NCI-H446 (cell line): ENCODE results near the gene SQSTM1.
"Not testable (repeated sequence)": the region's sequence is repeated elsewhere in the genome, so short reads cannot be mapped to it uniquely, and the experiment has no call there.

Experiments
- DNase-seq, 2 experiments: peaks; one replicate each; lab custom pipeline; 2025; lab: John Stamatoyannopoulos, UW

Gene SQSTM1

GRCh38 chr5:179827680-179828079, 7.0 kb downstream of the SQSTM1 start:
- DNase-seq, result no peak

- DNase-seq, result no peak
Measured at GRCh38 chr5:179828756-179829421, 8.2 kb downstream of the SQSTM1 start.

- no peak for DNase-seq
Measured at GRCh38 chr5:179829732-179830435, 9.2 kb downstream of the SQSTM1 start.

- DNase-seq, result no peak
Measured at GRCh38 chr5:179830818-179831468, 10.2 kb downstream of the SQSTM1 start.

- no peak for DNase-seq
Measured at GRCh38 chr5:179832039-179832745, 11.5 kb downstream of the SQSTM1 start.

- DNase-seq, result no peak
Measured at GRCh38 chr5:179833056-179833708, 12.5 kb downstream of the SQSTM1 start.

GRCh38 chr5:179833709-179834070, 13.0 kb downstream of the SQSTM1 start:
- DNase-seq, result no peak

GRCh38 chr5:179834120-179834519, 13.4 kb downstream of the SQSTM1 start:
- DNase-seq, result no peak

GRCh38 chr5:179834871-179835270, 14.2 kb downstream of the SQSTM1 start:
- DNase-seq, result not testable (repeated sequence)

- DNase-seq, result no peak
Measured at GRCh38 chr5:179836225-179837019, 15.7 kb downstream of the SQSTM1 start.

- no peak for DNase-seq
Measured at GRCh38 chr5:179837076-179838011, 16.6 kb downstream of the SQSTM1 start.

- DNase-seq, result no peak
Measured at GRCh38 chr5:179839328-179840256, 18.9 kb downstream of the SQSTM1 start.

- DNase-seq, result no peak
Measured at GRCh38 chr5:179840321-179840720, 19.6 kb downstream of the SQSTM1 start.

GRCh38 chr5:179840766-179841165, 20.1 kb downstream of the SQSTM1 start:
- DNase-seq, result no peak

GRCh38 chr5:179841621-179842020, 20.9 kb downstream of the SQSTM1 start:
- DNase-seq, result no peak

- DNase-seq, result no peak
Measured at GRCh38 chr5:179852993-179853547, 32.4 kb downstream of the SQSTM1 start.

- no peak for DNase-seq
Measured at GRCh38 chr5:179854356-179854755, 33.7 kb downstream of the SQSTM1 start.

- DNase-seq, result no peak
Measured at GRCh38 chr5:179858241-179858585, 37.5 kb downstream of the SQSTM1 start.
